Activated naive CD4-positive, alpha-beta T cell treated with anti-CD3 and anti-CD28 coated beads, Interleukin-2, amount 10 ng/mL, durations not matched to agents 7 days and 5 days (primary cell): ENCODE data around the gene TNNT2.

Source experiments
- CTCF ChIA-PET: fragments of 350-600 bp; sonication (Branson Sonifier 250); formaldehyde crosslinking; loops from one replicate; lab custom pipeline; 2021; ENCODE audit warnings: antibody characterized with exemption; lab: Charles Lee
- DNase-seq: peaks from one replicate; pipeline ENCODE4 v3.0.0-alpha.2; 2020
- H3K27ac Mint-ChIP-seq: one replicate; pipeline ENCODE4 v1.8.0; 2021; ENCODE audit warnings: mild to moderate bottlenecking, moderate library complexity, mixed read lengths
- H3K27me3 Mint-ChIP-seq: one replicate; pipeline ENCODE4 v1.8.0; 2021; ENCODE audit warnings: mild to moderate bottlenecking, mixed read lengths
- H3K36me3 Mint-ChIP-seq: one replicate; pipeline ENCODE4 v1.8.0; 2021; ENCODE audit warnings: mixed read lengths
- H3K4me1 Mint-ChIP-seq: one replicate; pipeline ENCODE4 v1.8.0; 2021; ENCODE audit warnings: mixed read lengths
- H3K4me3 Mint-ChIP-seq: one replicate; pipeline ENCODE4 v1.8.0; 2021; ENCODE audit warnings: mild to moderate bottlenecking, moderate library complexity, mixed read lengths
- H3K9me3 Mint-ChIP-seq: one replicate; pipeline ENCODE4 v1.8.0; 2021; ENCODE audit warnings: mixed read lengths

Gene TNNT2

GRCh38 chr1:201409440-201409839 lies 32.0 kb upstream of the TNNT2 start:
- no peaks in the 10 kb centered on the region for H3K36me3 Mint-ChIP-seq
- CTCF ChIA-PET, result interaction anchor here (0.6 to 2.2 kb wide), 12 partner anchors 14 to 151 kb away, joined by 3 to 8 read pairs (median 3); no protein-coding TSS in a partner anchor
- no peaks in the 10 kb centered on the region for H3K9me3 Mint-ChIP-seq
- DNase-seq, result no peak
- no peaks in the 10 kb centered on the region for H3K4me1 Mint-ChIP-seq
- H3K27ac Mint-ChIP-seq, result no peak overlapping the region
- H3K27me3 Mint-ChIP-seq, result peaks cover 29% of the 10 kb centered on the region
- H3K4me3 Mint-ChIP-seq, result no peak overlapping the region

GRCh38 chr1:201408834-201409200 lies 31.3 kb upstream of the TNNT2 start:
- Mint-ChIP-seq H3K27ac (no peak overlapping the region), H3K4me1 (no peaks in the 10 kb centered on the region), H3K36me3 (no peaks in the 10 kb centered on the region), H3K9me3 (no peaks in the 10 kb centered on the region), H3K4me3 (no peak overlapping the region), H3K27me3 (peaks cover 29% of the 10 kb centered on the region)
- no peak for DNase-seq
- CTCF ChIA-PET, result interaction anchor here (0.6 to 2.2 kb wide), 9 partner anchors 14 to 150 kb away, joined by 3 to 8 read pairs (median 3); no protein-coding TSS in a partner anchor

- peak; percentile 83 for DNase-seq
- CTCF ChIA-PET, result interaction anchor here (0.9 to 2.2 kb wide), 7 partner anchors 13 to 150 kb away, joined by 3 to 8 read pairs (median 3); no protein-coding TSS in a partner anchor
- Mint-ChIP-seq H3K9me3 (no peaks in the 10 kb centered on the region), H3K4me3 (no peak overlapping the region), H3K27me3 (peaks cover 29% of the 10 kb centered on the region), H3K36me3 (no peaks in the 10 kb centered on the region), H3K27ac (no peak overlapping the region), H3K4me1 (no peaks in the 10 kb centered on the region)
Measured at GRCh38 chr1:201408176-201408833, 30.8 kb upstream of the TNNT2 start.

GRCh38 chr1:201406831-201407406 lies 29.4 kb upstream of the TNNT2 start:
- no peak overlapping the region for H3K4me3 Mint-ChIP-seq
- H3K9me3 Mint-ChIP-seq, result no peaks in the 10 kb centered on the region
- peaks cover 29% of the 10 kb centered on the region for H3K27me3 Mint-ChIP-seq
- H3K27ac Mint-ChIP-seq, result no peak overlapping the region
- no peak for DNase-seq
- H3K4me1 Mint-ChIP-seq, result no peaks in the 10 kb centered on the region
- CTCF ChIA-PET, result interaction anchor here (0.9 to 1.9 kb wide), 3 partner anchors 11 to 152 kb away, joined by 3 to 5 read pairs (median 4); no protein-coding TSS in a partner anchor
- H3K36me3 Mint-ChIP-seq, result no peaks in the 10 kb centered on the region

GRCh38 chr1:201405484-201405831 lies 28.0 kb upstream of the TNNT2 start:
- Mint-ChIP-seq H3K4me1 (no peaks in the 10 kb centered on the region), H3K27ac (no peak overlapping the region), H3K9me3 (no peaks in the 10 kb centered on the region), H3K4me3 (no peak overlapping the region), H3K27me3 (peaks cover 28% of the 10 kb centered on the region), H3K36me3 (no peaks in the 10 kb centered on the region)
- CTCF ChIA-PET, result interaction anchor here (0.8 to 1.9 kb wide), 5 partner anchors 15 to 151 kb away, joined by 3 to 5 read pairs (median 4); no protein-coding TSS in a partner anchor
- no peak for DNase-seq

GRCh38 chr1:201404722-201405483 lies 27.4 kb upstream of the TNNT2 start:
- CTCF ChIA-PET, result interaction anchor here (1.3 to 1.9 kb wide), 4 partner anchors 15 to 150 kb away, joined by 3 to 5 read pairs (median 4); no protein-coding TSS in a partner anchor
- Mint-ChIP-seq H3K4me1 (no peaks in the 10 kb centered on the region), H3K27me3 (peaks cover 25% of the 10 kb centered on the region), H3K4me3 (no peak overlapping the region), H3K9me3 (no peaks in the 10 kb centered on the region), H3K27ac (no peak overlapping the region), H3K36me3 (no peaks in the 10 kb centered on the region)
- no peak for DNase-seq

- Mint-ChIP-seq H3K27me3 (peaks cover 22% of the 10 kb centered on the region), H3K27ac (no peak overlapping the region), H3K36me3 (no peaks in the 10 kb centered on the region), H3K9me3 (no peaks in the 10 kb centered on the region), H3K4me1 (no peaks in the 10 kb centered on the region), H3K4me3 (no peak overlapping the region)
- no peak for DNase-seq
- CTCF ChIA-PET, result interaction anchor here (1.3 to 1.9 kb wide), 2 partner anchors 29 to 150 kb away, joined by 3 to 4 read pairs; no protein-coding TSS in a partner anchor
Measured at GRCh38 chr1:201404055-201404454, 26.6 kb upstream of the TNNT2 start.

- Mint-ChIP-seq H3K4me1 (no peaks in the 10 kb centered on the region), H3K4me3 (no peak overlapping the region), H3K9me3 (no peaks in the 10 kb centered on the region), H3K27me3 (peaks cover 18% of the 10 kb centered on the region), H3K36me3 (no peaks in the 10 kb centered on the region), H3K27ac (no peak overlapping the region)
- CTCF ChIA-PET, result interaction anchor here (0.9 to 1.3 kb wide), 2 partner anchors 32 to 149 kb away, joined by 3 to 4 read pairs; no protein-coding TSS in a partner anchor
- DNase-seq, result no peak
Measured at GRCh38 chr1:201403359-201403758, 25.9 kb upstream of the TNNT2 start.

- no peak for DNase-seq
- H3K4me3 Mint-ChIP-seq, result no peak overlapping the region
- H3K27me3 Mint-ChIP-seq, result peaks cover 7% of the 10 kb centered on the region
- no peaks in the 10 kb centered on the region for H3K4me1 Mint-ChIP-seq
- H3K36me3 Mint-ChIP-seq, result no peaks in the 10 kb centered on the region
- no peaks in the 10 kb centered on the region for H3K9me3 Mint-ChIP-seq
- CTCF ChIA-PET, result no interaction called here
- no peak overlapping the region for H3K27ac Mint-ChIP-seq
Measured at GRCh38 chr1:201401700-201402099, 24.2 kb upstream of the TNNT2 start.

- Mint-ChIP-seq H3K4me3 (no peak overlapping the region), H3K27me3 (peaks cover 7% of the 10 kb centered on the region), H3K36me3 (no peaks in the 10 kb centered on the region), H3K27ac (no peak overlapping the region), H3K9me3 (no peaks in the 10 kb centered on the region), H3K4me1 (no peaks in the 10 kb centered on the region)
- CTCF ChIA-PET, result interaction anchor here (1.0 kb wide), 1 partner anchor 52 kb away, joined by 3 read pairs; no protein-coding TSS in a partner anchor
- no peak for DNase-seq
Measured at GRCh38 chr1:201400852-201401230, 23.4 kb upstream of the TNNT2 start.

- H3K4me1 Mint-ChIP-seq, result no peaks in the 10 kb centered on the region
- H3K36me3 Mint-ChIP-seq, result no peaks in the 10 kb centered on the region
- no peak overlapping the region for H3K27ac Mint-ChIP-seq
- H3K27me3 Mint-ChIP-seq, result peaks cover 6% of the 10 kb centered on the region
- H3K4me3 Mint-ChIP-seq, result no peak overlapping the region
- H3K9me3 Mint-ChIP-seq, result no peaks in the 10 kb centered on the region
- CTCF ChIA-PET, result interaction anchor here (1.0 kb wide), 1 partner anchor 51 kb away, joined by 3 read pairs; no protein-coding TSS in a partner anchor
- DNase-seq, result no peak
Measured at GRCh38 chr1:201400212-201400851, 22.9 kb upstream of the TNNT2 start.

- H3K27me3 Mint-ChIP-seq, result peaks cover 10% of the 10 kb centered on the region
- H3K27ac Mint-ChIP-seq, result no peak overlapping the region
- H3K4me3 Mint-ChIP-seq, result no peak overlapping the region
- CTCF ChIA-PET, result no interaction called here
- H3K9me3 Mint-ChIP-seq, result no peaks in the 10 kb centered on the region
- H3K36me3 Mint-ChIP-seq, result no peaks in the 10 kb centered on the region
- DNase-seq, result no peak
- no peaks in the 10 kb centered on the region for H3K4me1 Mint-ChIP-seq
Measured at GRCh38 chr1:201399352-201400126, 22.1 kb upstream of the TNNT2 start.

GRCh38 chr1:201399018-201399351 lies 21.5 kb upstream of the TNNT2 start, which contains the start of gene LAD1:
Gene LAD1 (minus strand): TSS chr1:201399324. CDS start chr1:201399306, 18 bp downstream.
- no peak within 1 kb of the TSS for H3K4me3 Mint-ChIP-seq
- H3K9me3 Mint-ChIP-seq, result no peaks in the 10 kb centered on the region
- CTCF ChIA-PET, result no interaction called here
- H3K4me1 Mint-ChIP-seq, result no peaks in the 10 kb centered on the region
- H3K36me3 Mint-ChIP-seq, result no peaks in the 10 kb centered on the region
- no peak for DNase-seq
- no peak within 1 kb of the TSS for H3K27ac Mint-ChIP-seq
- peaks cover 15% of the 10 kb centered on the region for H3K27me3 Mint-ChIP-seq
